HG03575 (cell line): ENCODE results near the gene SERTAD3.
"Not testable (repeated sequence)": the region's sequence is repeated elsewhere in the genome, so short reads cannot be mapped to it uniquely, and the experiment has no call there.

Source experiments
- ATAC-seq: cut with Tn5 transposase; IDR thresholded peaks from one replicate; pipeline ENCODE4 v1.9.1; 2021; ENCODE audit not compliant: unreplicated experiment, insufficient number of reproducible peaks, low FRiP score; ENCODE audit errors: extremely low read depth

Gene SERTAD3

GRCh38 chr19:40461669-40462221, 17.6 kb upstream of the SERTAD3 start:
- no peak for ATAC-seq

- no peak for ATAC-seq
Measured at GRCh38 chr19:40460185-40460584, 16.1 kb upstream of the SERTAD3 start.

- ATAC-seq, result no peak
Measured at GRCh38 chr19:40458597-40458974, 14.5 kb upstream of the SERTAD3 start.

GRCh38 chr19:40457953-40458596, 13.9 kb upstream of the SERTAD3 start:
- ATAC-seq, result no peak

- no peak for ATAC-seq
Measured at GRCh38 chr19:40457048-40457447, 12.9 kb upstream of the SERTAD3 start.

GRCh38 chr19:40453943-40454342, 9.8 kb upstream of the SERTAD3 start:
- ATAC-seq, result not testable (repeated sequence)

- ATAC-seq, result no peak
Measured at GRCh38 chr19:40453151-40453735, 9.1 kb upstream of the SERTAD3 start.

- no peak for ATAC-seq
Measured at GRCh38 chr19:40452016-40452415, 7.9 kb upstream of the SERTAD3 start.

GRCh38 chr19:40450664-40451063, 6.5 kb upstream of the SERTAD3 start:
- ATAC-seq, result no peak

GRCh38 chr19:40449506-40449905, 5.4 kb upstream of the SERTAD3 start:
- no peak for ATAC-seq

- no peak for ATAC-seq
Measured at GRCh38 chr19:40446263-40446784, 2.2 kb upstream of the SERTAD3 start.

GRCh38 chr19:40445780-40446262, 1.7 kb upstream of the SERTAD3 start:
- ATAC-seq, result no peak

GRCh38 chr19:40444825-40445312, 734 bp upstream of the SERTAD3 start:
- ATAC-seq, result no peak

GRCh38 chr19:40443131-40443999, 770 bp downstream of the SERTAD3 start:
- ATAC-seq, result no peak

- no peak for ATAC-seq
Measured at GRCh38 chr19:40442328-40443130, 1.6 kb downstream of the SERTAD3 start.

GRCh38 chr19:40441719-40442253, 2.3 kb downstream of the SERTAD3 start:
- ATAC-seq, result no peak

- no peak for ATAC-seq
Measured at GRCh38 chr19:40438284-40438683, 5.9 kb downstream of the SERTAD3 start.
